Mucosa of descending colon (tissue), 3 donors: Measurements from ENCODE around the gene FMN1. TPM values are rescaled to one million over a fixed set of nuclear protein-coding genes. Genes with fewer than 3 reads are reported as not detected.

ENCODE experiments used
- ATAC-seq: fragments of 200-7000 bp; cut with Tn5 transposase; one replicate; pipeline ENCODE4 v1.9.1; 2020; ENCODE audit warnings: mild to moderate bottlenecking, moderate library complexity
- DNase-seq, 3 donors: peaks; one replicate each; pipeline ENCODE4 v3.0.0-alpha.2; 2020
- H3K36me3 ChIP-seq: fragments of 200-600 bp; one replicate; pipeline ENCODE4 v1.8.0; 2021; ENCODE audit warnings: low read depth, mild to moderate bottlenecking
- H3K4me1 ChIP-seq: fragments of 200-600 bp; one replicate; pipeline ENCODE4 v1.8.0; 2021; ENCODE audit warnings: low read depth, mild to moderate bottlenecking
- H3K4me3 ChIP-seq: fragments of 200-600 bp; one replicate; pipeline ENCODE4 v1.8.0; 2021; ENCODE audit warnings: mild to moderate bottlenecking
- H3K9me3 ChIP-seq: fragments of 200-600 bp; one replicate; pipeline ENCODE4 v1.8.0; 2021; ENCODE audit warnings: mild to moderate bottlenecking
- intact Hi-C, 2 donors: fragments of 100-400 bp; cut with DNase I in 1 of 2; cut with micrococcal nuclease in 1 of 2; formaldehyde crosslinking; loops; one replicate each; pipeline versions ENCODE4 v1.11.0 to v1.11.1; 2022; cut with DNase I, micrococcal nuclease
- total RNA-seq, 3 donors: library from RNA; stranded (reverse); fragmentation: NEBNext Ultra II Directional in 2 of 3; extraction: Animal tissue kit (Norgen Biotek cat#: 25700) in 2 of 3; gene quantifications; one replicate each; pipeline versions ENCODE4 v1.2.1 to v1.2.4, GENCODE V29; 2021 to 2023
- TF ChIP-seq, protein P1 (sequence below): fragments of 200-600 bp; IDR thresholded peaks from one replicate; pipeline ENCODE4 v1.8.0; 2022; ENCODE audit warnings: antibody characterized with exemption, mild to moderate bottlenecking
- donor health status: DM: no; HTN: no; CAD: no; lungs with moderate emphysema.
- donor health status: DM: no; HTN: no; CAD: no.
- donor health status: DM: no; HTN: yes; CAD: no.

Gene FMN1
- total RNA-seq, 3 donors from 2014 or later = 30.8 to 65.1 (median 43.4) TPM

GRCh38 chr15:32802286-32802936 is 392.1 kb downstream of the FMN1 start:
- no peaks in the 10 kb centered on the region for H3K4me1 ChIP-seq
- H3K4me3 ChIP-seq = no peak overlapping the region
- ATAC-seq (no peak), DNase-seq (no peak)
- no peaks in the 10 kb centered on the region for H3K36me3 ChIP-seq
- TF ChIP-seq, protein P1, sequence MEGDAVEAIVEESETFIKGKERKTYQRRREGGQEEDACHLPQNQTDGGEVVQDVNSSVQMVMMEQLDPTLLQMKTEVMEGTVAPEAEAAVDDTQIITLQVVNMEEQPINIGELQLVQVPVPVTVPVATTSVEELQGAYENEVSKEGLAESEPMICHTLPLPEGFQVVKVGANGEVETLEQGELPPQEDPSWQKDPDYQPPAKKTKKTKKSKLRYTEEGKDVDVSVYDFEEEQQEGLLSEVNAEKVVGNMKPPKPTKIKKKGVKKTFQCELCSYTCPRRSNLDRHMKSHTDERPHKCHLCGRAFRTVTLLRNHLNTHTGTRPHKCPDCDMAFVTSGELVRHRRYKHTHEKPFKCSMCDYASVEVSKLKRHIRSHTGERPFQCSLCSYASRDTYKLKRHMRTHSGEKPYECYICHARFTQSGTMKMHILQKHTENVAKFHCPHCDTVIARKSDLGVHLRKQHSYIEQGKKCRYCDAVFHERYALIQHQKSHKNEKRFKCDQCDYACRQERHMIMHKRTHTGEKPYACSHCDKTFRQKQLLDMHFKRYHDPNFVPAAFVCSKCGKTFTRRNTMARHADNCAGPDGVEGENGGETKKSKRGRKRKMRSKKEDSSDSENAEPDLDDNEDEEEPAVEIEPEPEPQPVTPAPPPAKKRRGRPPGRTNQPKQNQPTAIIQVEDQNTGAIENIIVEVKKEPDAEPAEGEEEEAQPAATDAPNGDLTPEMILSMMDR = no peak
- intact Hi-C loops = no loop called here
- no peaks in the 10 kb centered on the region for H3K9me3 ChIP-seq

DNA sequence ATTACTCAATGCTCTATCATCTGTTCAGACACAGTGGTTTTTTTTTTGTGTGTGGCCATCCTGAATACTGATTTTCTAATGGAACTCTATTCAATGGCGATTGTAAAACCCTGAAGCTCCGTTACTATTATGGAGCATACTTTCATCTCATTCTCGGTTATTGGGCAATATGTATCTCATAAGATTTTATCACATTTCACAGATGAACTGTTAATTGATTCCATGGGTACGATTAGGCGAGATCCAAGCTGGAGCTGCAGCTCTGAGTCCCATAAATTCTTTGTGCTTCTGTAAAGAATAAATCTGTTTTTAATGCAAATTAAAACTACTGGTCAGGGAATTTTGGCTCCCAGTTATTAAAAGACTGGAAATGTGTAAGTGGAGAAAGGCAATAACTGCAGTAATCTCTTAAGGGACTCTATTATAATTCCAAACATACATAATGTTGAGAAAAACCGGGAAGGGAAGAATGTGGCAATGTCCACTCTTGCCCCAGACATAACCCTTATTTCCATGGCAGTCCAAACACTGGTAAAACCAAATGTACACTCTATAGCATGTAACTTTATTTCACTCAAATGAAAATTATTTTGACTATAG is 394.5 kb downstream of the FMN1 start:
- intact Hi-C loops = no loop called here
- no peak for ATAC-seq
- DNase-seq = no peak
- no peaks in the 10 kb centered on the region for H3K9me3 ChIP-seq
- TF ChIP-seq, protein P1 = no peak
- peaks cover 5% of the 10 kb centered on the region for H3K36me3 ChIP-seq
- H3K4me1 ChIP-seq = no peaks in the 10 kb centered on the region
- no peak overlapping the region for H3K4me3 ChIP-seq

DNA sequence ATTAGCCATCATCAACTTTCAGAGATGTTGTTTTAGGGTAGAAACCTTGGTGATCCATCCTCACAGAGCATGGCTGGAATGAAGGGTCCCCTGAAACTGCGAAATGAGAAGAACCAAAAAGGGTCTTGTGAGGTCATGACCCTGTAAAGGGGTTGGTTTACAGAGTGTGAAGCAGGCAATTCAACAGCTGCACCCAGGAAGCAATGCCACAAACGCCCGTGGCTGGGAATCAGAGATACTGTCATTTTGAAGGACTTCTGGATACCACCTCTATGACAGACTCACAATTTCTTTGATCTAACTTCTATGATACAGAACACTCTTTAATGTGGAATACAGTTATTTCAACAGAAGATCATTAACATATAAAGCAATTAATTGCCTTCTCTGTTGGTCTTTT is 397.7 kb downstream of the FMN1 start:
- DNase-seq (no peak), ATAC-seq (no peak)
- Histone ChIP-seq H3K4me3 (no peak overlapping the region), H3K4me1 (no peaks in the 10 kb centered on the region), H3K9me3 (no peaks in the 10 kb centered on the region), H3K36me3 (peaks cover 5% of the 10 kb centered on the region)
- intact Hi-C loops = no loop called here
- TF ChIP-seq, protein P1 = no peak

DNA sequence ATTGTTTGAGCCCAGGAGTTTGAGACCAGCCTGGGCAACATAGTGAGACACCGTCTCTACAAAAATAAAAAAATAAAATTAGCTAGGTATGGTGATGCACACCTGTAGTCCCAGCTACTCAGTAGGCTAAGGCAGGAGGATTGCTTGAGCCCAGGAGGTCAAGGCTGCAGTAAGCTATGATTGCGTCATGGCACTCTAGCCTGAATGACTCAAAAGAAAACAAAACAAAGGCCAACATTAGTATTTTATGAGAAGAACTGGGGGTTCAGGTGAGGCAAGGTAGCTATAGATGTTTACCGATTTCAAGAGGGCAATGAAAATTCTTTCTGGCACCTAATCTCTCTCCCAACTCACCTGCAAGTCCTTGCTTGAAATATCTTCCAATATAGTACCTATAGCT is 399.5 kb downstream of the FMN1 start:
- Histone ChIP-seq H3K4me1 (no peaks in the 10 kb centered on the region), H3K9me3 (no peaks in the 10 kb centered on the region), H3K36me3 (peaks cover 5% of the 10 kb centered on the region), H3K4me3 (no peak overlapping the region)
- TF ChIP-seq, protein P1 = no peak
- no peak for DNase-seq
- intact Hi-C loops = no loop called here
- no peak for ATAC-seq

GRCh38 chr15:32792436-32792835 is 402.1 kb downstream of the FMN1 start:
- Histone ChIP-seq H3K4me1 (no peaks in the 10 kb centered on the region), H3K4me3 (no peak overlapping the region), H3K9me3 (no peaks in the 10 kb centered on the region), H3K36me3 (peaks cover 5% of the 10 kb centered on the region)
- intact Hi-C loops = no loop called here
- DNase-seq = no peak
- TF ChIP-seq, protein P1 = no peak
- no peak for ATAC-seq
